GM21619 (cell line): Measurements from ENCODE around the gene SDK1.

Experiments
- ATAC-seq: cut with Tn5 transposase; IDR thresholded peaks from one replicate; pipeline ENCODE4 v1.9.1; 2021; ENCODE audit not compliant: unreplicated experiment

SDK1 gene

GRCh38 chr7:3771906-3772305, 470.9 kb downstream of the SDK1 start:
- ATAC-seq: no peak

DNA sequence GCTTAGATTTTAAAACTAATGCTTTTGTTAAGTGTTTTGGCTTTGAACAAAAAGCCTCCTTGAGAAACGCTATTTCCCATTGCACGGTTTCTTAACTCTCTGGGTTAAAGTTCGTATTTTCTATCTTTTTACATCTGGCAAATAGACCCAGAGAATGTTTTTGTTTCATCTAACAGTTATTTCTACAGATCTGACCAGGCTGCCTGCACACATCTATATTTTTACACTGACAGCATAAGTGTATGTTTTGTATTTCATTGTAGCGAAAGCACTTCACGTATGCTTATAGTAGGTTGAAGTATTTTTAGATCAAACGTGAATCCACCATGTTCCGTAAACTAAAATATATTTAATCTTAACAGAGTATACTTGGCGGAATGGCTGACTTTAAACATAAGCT, 477.3 kb downstream of the SDK1 start:
- ATAC-seq: no peak

GRCh38 chr7:3780016-3780415, 479.0 kb downstream of the SDK1 start:
- no peak for ATAC-seq

GRCh38 chr7:3780525-3780924, 479.5 kb downstream of the SDK1 start:
- no peak for ATAC-seq

DNA sequence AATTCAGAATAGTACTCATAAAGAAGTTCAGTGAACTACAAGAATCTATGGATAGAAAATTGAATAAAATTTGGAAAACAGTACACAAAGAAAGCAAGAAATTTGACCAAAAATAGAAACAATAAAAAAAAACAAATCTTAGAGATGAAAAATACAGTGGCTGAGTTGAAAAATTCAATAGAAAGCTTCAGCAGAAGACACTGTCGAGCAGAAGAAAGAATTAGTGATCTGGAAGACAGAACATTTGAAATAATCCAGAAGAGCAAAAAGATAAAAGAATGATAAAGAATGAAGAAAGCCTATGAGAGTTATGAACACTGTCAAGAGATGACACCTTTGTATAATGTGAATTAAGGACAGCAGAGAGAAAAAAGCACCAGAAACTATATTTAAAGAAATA, 480.6 kb downstream of the SDK1 start:
- ATAC-seq: no peak

- ATAC-seq: no peak
These were observed 486.7 kb downstream of the SDK1 start for GRCh38 chr7:3787717-3788264.

DNA sequence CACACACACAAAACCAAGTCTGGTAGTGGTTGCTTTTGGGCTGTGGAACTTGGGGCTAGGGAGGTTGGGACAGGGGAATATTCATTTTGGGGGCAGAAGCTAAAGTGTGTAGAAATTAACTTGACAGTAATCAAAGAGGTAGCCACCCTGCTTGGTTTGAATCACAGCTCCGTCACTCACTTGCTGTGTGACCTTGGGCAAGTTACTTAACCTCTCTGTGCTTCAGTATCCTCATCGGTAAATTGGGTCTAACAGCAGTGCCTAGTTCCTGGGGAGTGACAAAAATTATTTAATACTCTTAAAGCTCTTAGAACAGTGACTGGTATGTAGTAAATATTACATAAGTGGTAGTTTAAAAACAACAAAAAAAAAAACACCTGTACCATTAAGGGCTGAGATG, 489.8 kb downstream of the SDK1 start:
- ATAC-seq: no peak

- no peak for ATAC-seq
These were observed 490.3 kb downstream of the SDK1 start for GRCh38 chr7:3791327-3791726.

DNA sequence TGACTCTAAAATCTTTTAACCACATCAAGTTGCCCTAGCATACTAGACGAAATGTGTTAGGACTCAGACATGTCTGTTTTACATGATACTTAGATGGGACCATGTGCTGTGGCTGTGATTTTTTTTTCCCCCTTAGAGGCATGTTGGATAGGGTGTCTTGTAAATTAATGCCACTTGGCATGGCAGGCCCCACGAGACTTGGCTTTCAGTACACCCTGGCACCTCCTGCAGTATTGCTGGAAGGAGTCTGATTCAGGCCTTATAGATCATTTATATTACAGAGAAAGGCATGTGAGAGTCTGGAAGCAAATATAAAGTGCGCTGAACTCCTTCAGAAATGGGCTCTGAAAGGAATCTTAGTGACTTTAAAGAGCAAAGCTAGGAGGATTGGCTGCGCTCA, 494.1 kb downstream of the SDK1 start:
- no peak for ATAC-seq

DNA sequence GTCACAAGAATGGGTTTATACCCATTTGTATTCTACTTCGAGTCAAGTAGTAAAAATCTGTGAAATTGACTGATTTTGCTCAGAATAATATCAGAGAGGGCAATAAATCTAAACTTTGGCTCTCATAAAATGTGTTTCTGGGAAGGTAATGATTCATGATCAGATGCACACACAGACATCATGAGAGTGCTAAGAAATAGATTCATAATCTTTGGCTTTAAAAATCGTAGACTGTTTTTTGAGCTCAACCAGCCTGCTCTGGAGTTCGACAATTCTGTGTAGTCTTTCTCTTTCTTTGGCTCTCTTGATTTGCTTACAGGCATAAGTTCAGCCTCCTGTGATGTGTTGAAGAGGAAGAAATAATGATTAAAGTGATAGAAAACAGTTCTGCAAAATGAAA, 494.7 kb downstream of the SDK1 start:
- no peak for ATAC-seq

GRCh38 chr7:3805151-3805550, 504.1 kb downstream of the SDK1 start:
- ATAC-seq: no peak

- ATAC-seq: no peak
These were observed 505.5 kb downstream of the SDK1 start for GRCh38 chr7:3806516-3806915.

DNA sequence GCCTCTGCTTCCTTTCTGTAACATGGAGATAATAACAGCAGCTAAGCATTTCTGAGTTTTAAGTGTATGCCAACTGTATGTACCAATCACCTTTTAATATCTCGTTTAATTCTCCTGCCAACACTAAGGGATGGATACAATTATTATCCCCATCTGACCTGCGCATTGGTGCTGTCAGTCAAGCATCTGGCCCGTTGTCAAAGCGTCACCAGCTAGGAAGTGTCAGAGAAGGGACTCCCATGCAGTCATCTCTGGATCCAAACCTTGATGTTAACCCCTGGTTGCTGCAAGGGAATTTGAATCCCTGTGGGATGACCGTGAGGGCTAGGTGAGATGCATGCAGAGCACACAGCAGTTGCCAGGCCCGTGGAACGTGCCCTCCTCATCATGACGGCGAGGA, 506.8 kb downstream of the SDK1 start:
- ATAC-seq: no peak

- ATAC-seq: no peak
These were observed 520.4 kb downstream of the SDK1 start for GRCh38 chr7:3821488-3821887.

DNA sequence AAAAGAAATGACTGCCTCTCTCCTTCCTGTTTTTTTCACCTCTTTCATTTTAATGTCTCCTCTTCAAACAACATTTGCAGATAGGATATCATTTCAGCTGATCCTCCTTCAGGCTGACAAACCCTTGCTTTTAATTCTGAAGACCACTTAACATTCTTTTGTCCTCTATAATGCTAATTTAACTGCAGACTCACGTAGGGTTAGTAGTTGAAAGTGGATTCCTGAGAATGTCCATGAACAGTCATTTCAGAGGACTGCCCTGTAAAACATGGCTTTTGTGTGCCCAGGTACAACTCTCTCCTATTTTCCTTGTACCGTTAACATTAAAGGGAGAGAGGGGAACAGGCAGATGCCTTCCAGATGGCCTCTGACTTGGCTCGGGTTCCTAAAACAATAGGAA, 524.4 kb downstream of the SDK1 start:
- no peak for ATAC-seq

DNA sequence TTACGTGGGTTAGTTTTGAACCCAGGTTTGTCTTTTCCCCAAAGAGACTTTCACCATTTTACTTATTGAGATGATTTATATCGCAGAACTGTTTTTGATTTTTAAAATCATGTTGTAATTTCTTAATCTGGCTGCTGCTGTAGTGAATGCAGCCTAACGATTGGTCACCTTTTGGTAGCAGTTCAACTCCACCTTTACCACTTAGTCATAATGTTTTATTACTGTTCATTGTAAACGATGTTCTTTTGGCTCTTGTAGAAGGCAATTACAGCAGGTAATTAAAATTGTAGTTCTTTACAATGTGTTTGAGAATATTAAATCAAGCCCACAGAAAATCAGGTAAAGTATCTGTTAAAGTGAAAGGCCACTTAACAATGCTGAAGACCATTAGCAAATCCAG, 531.1 kb downstream of the SDK1 start:
- ATAC-seq: no peak

DNA sequence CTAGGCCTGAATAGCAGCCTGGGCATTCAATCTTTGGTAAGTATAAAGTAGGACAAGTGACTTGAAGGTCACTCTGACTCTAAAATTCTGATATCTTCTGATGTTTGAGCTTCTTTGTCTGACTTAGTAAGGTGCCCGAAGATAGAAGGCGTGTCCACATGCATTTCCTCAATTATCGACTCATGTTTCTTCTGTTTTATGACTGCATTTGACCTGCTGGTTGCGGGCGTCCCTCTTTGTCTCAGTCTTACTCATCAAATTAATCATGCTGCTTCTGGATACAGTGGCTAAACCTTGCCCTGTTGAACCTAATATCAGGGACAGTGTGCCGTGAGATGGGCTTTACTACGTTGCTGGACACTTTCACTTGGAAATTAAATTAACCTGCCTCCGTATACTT, 534.1 kb downstream of the SDK1 start:
- no peak for ATAC-seq

GRCh38 chr7:3836855-3837254, 535.8 kb downstream of the SDK1 start:
- no peak for ATAC-seq

- ATAC-seq: no peak
These were observed 543.6 kb downstream of the SDK1 start for GRCh38 chr7:3844540-3845151.

DNA sequence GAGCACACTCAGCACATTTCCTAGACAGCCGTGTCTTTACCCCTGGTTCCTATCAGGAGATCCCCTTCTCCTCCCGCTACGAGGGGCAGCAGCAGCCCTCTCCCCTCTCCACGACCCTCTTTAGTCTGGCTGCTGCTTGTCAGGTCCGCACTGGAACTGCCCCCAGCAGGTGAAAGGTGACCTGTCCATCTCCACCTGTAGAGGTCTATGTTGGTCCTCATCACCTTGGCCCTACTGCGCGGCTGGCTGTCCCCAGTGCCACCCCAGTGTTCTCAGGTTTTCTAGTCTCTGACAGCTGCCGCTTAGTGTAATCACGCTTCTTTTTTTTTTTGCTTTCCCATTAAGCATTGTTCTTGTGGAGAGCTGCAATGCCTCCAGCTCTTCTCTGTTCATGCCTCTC, 545.7 kb downstream of the SDK1 start:
- no peak for ATAC-seq

GRCh38 chr7:3847336-3847735, 546.3 kb downstream of the SDK1 start:
- ATAC-seq: no peak

DNA sequence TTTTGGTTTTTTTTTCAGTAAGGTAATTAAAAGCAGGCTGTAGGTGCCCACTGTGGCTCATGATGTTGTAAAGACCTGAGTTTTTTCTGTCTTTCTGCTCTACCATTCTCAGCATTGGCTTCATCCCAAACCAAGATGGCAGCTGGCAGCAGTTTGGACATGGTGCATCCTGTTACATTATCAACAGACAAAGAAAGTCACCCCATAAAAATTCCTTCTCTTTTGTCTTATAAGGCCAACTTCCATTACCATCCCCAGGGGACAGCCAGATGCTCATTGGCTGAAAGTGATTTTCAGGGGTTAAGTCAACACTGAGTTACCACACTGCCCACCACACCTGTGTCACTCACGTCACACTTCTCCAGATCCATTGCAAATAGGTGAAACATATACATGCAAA, 558.4 kb downstream of the SDK1 start:
- no peak for ATAC-seq

- no peak for ATAC-seq
These were observed 559.9 kb downstream of the SDK1 start for GRCh38 chr7:3860932-3861331.
